COR-L47 (cell line): Measurements from ENCODE around the gene FAAH.

ENCODE experiments used
- DNase-seq: peaks from one replicate; lab custom pipeline; 2025; lab: John Stamatoyannopoulos, UW

FAAH gene

GRCh38 chr1:46422261-46422871 is 28.2 kb downstream of the FAAH start:
- DNase-seq = no peak

DNA sequence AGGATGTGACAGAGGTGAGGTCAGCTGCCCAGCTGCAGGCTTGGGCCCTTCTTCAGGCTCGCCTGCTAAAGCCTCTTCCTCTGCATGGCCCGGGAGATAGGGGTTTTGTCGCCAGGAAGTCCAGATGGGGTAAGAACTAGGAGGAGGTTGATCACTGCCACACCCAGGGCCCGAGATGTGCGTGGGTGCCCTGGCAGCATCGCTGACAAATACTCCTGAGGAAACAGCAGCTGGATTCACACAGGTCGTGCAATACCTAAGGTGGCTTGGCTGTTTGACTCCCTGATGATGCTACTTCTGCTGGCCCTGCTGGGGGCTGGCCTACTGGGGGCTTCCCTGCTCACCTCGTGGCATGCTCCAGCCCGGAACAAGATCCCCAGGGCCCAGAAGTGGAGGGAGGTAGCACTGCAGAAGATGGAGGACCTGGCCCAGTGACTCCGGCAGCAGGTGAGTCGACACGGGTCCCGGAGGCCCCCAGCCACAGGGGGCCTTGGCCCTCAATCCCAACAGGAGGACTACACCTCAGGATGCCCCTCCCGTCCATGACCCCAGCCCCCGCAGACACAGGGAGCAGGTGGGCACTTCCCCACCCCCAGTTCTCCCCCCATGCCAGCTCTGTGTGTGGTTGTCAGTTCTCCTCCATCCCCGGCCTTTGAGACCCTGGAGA is 29.6 kb downstream of the FAAH start:
- DNase-seq = no peak

DNA sequence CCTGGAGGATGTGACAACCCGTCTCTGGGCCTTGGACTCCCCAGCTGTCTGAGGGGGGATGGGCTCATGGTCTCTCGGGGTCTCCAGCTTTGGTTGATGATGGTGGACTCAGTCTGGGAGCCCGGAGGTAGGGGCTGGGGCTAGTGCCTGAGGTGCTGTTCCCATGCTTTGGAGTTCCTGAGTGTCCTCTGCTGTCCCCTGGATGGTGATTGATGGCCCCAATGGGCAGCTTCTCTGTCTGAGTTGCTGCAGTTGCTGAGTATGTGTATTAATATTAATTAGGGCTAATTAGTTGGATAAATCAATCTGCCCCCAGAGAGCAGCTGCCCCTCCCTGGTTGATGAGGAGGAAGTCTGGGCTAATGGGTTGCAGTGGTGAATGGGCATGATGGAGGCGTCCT is 30.6 kb downstream of the FAAH start:
- DNase-seq = no peak

DNA sequence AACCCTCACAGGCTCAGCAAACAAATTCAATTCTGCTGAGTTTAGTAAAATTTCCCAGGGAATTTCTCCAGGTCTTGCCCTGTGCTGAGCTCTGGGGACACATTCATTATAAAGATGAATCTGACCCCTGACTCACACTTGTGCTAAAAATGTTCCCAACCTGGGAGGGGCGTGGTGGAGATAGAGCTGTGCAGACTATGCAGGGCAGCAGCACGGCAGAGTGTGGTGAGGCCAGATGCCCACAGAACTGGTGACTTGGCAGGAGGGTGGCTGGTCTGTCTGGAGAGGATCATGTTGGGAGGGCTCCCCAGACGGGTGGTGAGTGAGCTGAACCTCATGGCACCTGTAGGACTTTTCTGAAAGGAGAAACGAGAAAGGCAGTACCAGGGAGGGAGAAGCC is 31.6 kb downstream of the FAAH start:
- no peak for DNase-seq

DNA sequence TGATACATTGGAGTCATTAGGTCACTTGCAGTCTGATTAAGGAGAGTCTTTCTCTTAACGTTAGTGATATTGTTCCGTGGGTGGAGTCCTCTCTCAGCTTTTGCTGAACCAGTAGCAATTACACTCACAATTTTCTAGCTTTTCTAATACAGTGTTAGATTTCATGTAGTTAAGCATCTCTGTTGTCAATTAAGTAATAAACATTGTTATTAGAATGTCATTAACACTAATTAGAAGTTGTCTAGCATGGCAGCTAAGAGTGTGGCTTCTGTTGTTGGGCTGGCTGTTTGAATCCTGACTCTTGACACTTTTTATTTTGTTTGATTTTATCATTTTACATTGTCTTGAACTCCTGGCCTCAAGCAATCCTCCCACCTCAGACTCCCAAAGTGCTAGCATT is 33.4 kb downstream of the FAAH start:
- DNase-seq = no peak

DNA sequence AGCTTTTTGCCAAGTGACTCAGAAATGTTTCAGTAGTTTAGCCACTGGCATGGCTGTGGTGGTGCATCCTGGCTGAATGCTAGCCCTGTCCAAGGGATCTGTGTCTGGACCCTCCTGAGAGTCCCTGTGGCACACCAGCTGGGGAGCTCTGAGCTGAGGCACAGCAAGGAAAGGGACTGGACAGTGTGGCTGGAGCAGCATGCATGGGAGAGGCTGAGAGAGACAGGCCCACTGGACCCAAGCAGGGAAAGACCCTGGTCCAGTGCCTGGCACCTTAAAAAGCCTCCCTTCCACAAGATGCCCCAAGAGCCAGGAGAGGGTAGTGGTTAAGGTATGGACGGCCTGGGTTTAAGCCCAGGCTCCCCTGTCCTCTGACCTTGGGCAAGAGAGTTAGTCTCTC is 35.3 kb downstream of the FAAH start:
- no peak for DNase-seq

DNA sequence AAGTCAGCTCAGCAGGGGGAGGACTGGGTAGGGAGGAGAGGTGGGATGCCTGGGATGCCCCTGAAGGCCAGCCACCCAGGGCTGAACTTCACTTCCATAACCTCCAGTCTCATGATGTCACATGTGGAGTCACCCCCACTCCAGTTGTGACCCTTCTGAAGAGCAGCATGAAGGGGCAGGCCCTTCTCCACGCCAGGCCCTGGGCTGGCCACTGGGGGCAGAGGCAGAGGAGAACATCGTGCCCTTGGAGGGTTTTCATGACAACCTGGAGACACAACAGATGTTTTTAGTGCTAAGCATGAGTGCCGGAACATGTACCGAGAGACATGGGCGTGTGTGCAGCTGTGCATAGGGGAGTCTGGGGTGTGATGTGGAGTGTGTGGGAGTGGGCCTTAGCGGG is 37.6 kb downstream of the FAAH start:
- DNase-seq = no peak

GRCh38 chr1:46432781-46433327 is 38.7 kb downstream of the FAAH start:
- no peak for DNase-seq

DNA sequence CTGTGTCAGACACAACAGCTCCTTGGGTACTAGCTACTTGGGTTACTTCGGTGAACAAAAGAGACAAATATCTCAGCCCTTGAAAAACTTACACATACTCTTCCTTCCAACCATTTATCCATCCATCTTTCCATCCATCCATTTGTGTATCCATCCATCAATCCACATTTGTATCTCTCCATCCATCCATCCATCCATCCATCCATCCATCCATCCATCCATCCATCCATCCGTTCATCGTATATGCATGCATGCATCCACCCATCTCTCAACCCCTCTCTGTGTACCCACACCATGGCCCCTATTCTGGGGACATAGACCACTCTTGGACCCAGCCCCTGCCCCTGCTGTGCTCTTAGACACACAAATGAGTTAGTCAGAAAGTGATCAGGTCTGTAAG is 40.2 kb downstream of the FAAH start:
- no peak for DNase-seq

DNA sequence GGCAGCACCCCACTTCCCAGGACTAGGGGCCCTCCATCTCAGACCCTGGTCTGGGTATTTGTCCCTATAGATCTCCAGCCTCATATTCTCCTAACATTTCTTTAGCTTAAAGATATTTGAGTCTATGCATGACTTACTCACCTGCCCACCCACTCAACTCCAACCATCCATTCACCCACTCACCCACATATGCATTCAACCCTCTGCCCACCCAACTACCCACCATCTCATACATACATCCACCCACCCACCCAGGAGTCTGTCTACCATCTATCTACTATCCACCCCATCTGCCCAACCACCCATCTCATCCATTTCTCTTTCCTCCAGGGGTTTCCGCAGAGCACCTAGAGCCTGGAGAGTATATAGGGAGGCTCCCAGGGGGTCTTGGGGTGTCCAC is 42.7 kb downstream of the FAAH start:
- no peak for DNase-seq

DNA sequence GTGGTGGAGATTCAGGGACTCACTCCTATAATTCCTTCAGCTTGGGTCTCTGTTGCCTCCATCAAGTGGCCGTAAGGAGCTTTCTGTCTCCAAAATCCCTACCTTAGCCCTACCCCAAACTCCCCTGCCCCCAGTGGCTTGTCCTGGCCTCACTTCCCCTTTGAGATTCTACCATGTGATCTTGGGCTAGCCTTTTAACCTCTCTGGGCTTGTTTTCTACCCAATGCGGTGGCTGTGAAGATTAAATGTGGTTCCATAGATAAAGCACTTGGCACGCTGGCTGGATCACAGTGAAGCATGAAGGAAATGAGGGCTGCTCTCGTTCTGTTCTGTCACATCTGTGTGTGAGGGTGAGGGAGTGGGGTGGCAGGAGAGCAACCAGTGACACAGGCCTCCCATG is 43.6 kb downstream of the FAAH start:
- no peak for DNase-seq

DNA sequence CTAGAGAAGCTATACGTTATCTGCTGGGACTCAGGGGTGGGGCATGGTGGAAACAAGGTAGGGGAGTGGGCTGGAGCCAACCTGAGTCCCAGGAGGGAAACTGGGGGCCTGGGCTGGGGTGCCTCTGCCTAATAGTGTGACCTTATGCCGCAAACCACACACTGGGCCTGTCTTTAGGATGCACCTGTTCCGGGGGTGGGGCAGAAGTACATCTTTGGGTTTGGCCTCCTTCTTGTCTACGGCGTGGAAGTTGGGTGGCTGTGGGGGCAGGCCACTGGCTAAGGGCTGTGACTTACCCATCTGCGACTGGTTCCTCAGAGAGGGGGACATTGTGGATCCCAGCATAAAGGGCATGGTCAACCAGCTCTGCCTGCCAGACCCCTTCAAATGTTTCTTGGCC is 44.2 kb downstream of the FAAH start:
- no peak for DNase-seq

DNA sequence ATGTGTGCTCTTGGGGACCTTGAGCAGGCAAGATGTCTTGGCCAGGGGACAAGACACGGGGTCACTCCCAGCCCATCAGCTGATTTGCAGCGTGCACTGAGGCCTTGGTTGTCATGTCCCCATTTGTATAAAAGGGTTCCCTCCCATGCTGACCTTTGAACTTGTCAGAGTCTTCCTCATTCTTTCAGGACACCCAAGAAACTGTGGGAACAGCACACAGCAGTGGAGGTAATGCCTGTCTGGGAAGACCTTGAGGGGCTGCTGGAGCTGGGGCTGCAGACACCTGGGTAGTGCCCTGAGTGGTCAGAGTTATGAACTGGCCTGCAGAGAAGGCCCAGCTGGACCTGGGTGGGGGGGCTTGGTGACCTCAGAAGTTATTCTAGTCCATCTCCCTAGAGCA is 46.4 kb downstream of the FAAH start:
- no peak for DNase-seq

DNA sequence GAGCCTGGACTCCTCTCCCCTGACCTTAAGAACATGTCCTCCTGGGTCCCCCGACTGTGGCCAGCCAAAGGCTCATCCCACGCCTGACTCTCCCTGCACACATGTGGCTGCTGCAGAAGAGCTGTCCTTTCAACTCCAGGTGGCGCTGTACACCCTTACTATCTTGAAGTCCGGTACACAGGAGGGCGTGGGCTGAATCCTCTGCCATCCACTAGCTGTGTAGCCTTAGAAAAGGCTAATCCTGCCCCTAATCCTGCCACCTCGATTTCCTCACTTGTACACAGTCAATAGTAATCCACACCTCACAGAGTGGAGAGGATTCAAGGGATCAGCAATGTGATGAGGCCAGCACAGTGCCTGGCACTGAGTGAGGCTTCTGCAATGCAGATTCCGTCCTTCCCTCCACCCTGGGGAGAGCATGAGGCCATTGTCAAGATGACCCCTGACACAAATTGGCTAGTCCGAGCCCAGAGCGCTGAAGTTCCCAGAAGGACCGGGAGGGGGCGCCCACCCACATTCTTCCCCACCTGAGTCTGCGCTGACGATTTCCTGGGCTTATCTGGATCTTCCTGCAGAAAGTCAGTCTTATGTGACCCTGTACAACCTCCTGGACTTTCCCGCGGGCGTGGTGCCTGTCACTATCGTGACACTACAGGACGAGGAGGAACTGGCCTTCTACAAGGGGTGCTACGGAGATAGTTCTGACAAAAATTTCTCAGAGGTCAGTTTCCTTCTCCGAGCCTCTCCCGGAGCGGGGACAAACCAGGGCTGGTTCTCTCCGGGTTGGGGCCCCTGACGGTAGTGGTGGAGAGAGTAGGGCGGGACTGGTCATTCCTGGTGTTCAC is 48.4 kb downstream of the FAAH start:
- peak; percentile 31 for DNase-seq

DNA sequence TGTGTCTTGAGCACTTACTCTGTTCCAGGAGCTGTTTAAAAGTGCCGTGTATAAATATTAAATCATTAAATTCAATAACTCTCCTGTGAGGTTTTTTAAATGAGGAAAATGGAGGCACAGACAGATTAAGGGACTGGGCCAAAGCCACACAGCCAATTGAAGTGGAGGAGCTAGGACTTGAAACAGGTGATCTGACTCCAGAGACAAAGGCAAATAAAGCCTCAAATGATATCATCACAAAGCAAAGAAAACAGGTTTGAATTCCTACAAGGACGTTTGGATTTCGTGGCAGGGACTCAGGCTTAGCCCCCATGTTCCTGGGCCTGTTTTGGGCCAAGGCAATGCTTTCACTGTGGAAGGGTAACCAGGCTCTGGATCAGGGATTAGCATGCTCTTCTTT is 50.3 kb downstream of the FAAH start:
- no peak for DNase-seq

DNA sequence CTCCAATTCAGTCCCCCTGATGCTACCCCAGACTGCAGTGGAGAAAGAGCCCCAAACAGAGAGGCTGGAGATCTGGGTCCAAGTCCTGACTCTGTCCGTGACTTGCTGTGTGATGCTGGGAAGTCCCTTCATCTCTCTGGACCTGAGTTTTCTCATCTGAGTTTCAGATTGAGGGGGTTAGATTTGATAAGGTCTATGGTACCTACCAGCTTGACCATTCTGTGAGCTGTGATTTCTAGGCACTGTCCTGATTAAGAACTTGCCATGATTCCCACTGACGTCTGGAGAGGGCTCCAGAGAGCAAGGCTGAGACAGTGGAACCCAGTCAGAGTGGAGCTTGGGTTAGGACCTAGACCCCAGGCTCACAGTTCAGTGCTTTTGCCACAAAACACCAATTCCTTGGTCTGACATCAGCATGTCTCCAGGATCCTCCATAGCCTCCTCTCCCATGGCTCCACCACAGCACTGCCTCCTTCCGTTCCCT is 51.7 kb downstream of the FAAH start:
- no peak for DNase-seq

GRCh38 chr1:46446646-46447498 is 52.8 kb downstream of the FAAH start:
- peak; percentile 34 for DNase-seq

GRCh38 chr1:46447499-46448108 is 53.5 kb downstream of the FAAH start:
- DNase-seq = no peak

DNA sequence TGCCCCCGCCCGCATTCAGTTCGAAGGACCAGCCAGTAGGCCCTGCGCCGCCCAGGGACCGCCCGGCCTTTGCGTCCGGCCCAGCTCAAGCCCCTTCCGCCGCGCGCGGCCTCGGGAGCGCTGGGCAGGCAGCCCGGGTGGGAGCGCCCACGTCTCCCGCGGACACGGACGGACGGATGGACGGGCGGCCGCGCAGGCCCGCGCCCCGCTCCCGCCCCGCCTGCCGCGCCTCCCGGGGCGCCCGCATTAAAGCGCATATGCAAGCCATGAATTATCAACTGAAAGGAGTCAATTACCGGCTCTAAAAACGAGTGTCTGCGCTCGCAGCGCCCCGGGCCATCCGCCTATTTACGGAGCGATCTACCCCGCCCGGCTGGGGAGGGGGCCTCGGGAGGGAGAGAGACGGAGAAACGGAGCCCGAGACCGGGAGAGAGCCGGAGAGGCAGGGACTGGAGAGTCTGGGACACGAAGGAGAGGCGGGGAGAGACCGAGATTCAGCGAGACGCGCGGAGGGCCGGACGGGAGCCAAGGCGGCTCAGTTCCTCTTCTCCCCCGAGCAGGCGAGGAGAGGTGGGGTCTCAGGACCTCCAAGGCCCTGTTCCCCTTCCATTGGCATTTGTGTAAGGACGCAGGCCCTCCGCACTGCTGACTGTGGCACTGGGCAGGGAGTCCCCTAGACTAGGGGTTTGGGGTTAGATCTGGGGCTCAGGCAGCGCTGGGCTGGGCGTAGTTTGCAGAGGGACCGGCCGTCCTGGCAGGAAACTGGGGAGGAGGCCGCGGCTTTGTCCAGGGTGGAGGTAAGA is 54.2 kb downstream of the FAAH start:
- no peak for DNase-seq
